ENCODE results near the gene C3orf33.

The C3orf33 gene

DNA sequence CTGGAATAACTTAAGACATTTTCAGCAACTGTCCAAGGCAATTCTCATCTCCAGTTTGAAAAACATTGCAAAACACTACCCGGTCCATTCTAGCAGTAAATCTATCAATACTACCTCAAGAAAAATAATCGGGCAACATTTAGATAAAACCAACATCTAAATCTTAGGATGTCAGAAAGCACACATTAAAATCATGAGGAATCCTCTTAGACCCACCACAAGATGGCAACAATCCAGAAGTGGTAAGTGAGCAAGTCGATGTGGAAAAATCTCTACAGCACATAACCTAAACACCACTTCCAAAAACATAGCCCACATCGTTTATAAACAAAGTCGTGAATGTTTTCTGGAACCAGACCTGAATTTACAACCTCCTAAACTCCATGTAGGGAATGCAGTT lies 66.9 kb downstream of the C3orf33 start:
- peak; percentile 2 for DNase-seq

DNA sequence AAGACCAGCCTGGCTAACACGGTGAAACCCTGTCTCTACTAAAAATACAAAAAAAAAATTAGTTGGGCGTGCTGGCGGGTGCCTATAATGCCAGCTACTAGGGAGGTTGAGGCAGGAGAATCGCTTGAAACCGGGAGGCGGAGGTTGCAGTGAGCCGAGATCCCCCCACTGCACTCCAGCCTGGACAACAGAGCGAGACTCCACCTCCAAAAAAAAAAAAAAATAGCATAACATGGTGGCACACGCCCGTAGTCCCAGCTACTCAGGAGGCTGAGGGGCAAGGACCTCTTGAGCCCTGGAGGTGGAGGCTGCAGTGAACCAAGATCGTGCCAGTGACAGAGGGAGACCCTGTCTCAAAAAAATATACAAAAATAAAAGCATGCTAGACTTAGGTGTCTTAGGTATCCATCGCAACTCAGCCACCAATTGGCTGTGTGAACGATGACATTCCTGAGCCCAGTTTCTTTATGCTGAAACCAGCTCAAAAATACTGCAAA lies 67.5 kb downstream of the C3orf33 start:
- DNase-seq = no peak

DNA sequence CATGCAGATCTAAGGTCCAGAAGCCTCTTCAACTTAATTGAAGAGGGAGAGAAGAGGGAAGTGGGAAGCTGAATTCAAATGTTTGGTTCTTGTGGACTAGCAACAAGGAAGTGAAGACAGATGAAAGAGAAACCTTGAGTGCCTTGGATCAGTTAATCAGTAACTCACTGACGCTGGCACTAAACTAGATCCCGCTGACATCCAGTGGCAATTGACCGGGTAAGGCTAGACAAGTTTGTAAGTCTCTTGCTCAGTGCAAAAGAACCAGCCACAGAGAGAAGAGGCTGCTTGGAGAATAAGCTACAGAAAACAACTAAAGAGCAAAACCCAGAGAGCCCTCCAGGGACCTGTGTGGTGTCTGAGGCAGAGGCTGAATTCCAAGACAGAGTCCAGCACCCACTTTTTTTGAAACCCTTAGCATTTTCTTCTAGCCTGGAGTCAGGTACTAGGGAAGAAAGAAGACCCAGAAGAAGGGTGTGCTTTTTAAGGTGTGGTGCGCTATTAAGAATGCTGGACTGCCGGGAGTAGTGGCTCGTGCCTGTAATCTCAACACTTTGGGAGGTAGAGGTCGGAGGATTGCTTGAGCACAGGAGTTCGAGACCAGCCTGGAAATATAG lies 68.1 kb downstream of the C3orf33 start:
- DNase-seq = peak; percentile 88

DNA sequence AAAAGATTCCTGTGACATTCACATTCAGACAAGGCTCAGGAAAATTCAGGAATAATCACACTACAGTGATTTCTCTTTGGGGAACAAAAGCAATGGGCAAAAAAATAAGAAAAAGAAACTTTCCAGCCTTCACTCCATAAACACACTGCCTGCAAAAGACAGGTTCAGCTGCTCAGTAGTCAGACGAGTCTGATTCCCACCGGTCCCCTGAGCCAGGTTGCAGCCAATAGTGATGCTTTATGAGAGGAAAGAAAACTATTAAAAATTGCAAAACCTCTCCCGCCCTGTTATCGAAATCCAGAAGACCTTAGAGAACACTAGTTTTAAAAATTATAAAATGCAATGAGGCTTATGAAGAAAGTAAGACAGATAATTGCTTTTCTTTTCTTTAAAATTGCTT lies 69.7 kb downstream of the C3orf33 start:
- DNase-seq = no peak

DNA sequence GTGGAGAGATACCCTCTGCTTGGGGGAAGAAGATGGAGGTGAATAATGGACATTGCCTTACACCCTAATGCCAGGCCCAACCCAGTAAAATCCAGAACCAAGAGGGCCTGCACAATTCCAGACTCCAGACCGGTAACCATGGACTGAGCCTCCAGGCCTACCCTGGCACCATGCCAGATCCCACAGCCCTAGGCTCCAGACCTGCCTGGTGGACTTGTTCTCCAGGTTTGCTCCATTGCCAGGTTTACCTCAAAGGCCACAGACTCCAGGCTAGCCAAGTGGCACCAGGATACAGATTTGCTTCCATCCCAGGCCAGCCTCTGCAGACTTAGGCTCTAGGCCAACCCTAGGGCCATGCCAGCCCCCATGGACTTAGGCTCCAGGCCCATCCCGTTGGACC lies 75.2 kb downstream of the C3orf33 start:
- no peak for DNase-seq

DNA sequence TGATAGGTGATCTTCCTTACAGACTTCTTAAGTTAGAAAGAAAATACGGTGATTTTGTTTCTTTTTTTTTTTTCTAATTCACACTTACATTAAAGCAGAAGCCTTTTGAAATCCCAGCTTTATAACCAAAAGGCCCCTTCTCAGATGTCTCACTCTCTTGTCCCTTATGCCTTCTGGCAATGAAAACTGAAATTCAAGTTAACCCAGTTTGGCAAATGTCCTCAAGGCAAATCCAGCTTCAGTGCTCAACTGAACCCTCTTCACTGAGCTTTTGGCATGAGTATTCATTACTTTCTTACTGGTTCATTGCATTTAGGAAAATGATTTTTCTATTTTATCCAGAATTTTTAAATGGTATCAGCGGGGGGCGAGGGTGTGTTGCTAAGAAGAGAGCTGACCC lies 78.2 kb downstream of the C3orf33 start:
- DNase-seq = no peak

DNA sequence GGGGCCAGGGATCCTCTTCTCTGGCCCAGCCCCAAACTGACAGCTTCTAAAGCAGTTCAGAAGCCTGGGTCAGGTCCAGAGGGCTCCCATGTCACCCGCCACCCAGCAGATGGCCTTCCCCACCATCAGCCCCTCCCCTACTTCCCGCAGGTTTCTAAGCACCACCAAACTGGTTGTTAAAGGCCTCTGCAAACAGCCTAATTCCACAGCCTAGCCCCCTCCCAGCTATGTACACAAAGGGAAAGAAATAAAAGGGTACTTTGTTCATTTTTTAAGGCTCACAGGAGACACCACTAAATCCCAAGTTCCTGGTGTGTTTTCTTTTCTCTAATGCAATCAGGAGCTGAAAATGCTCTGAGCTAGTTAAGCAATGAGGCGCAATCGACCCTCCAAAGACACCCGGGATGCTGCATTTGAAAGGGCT lies 91.8 kb downstream of the C3orf33 start:
- DNase-seq = no peak

Data from MV-4-11 (cell line).